Measurements from ENCODE around the gene MPG.
"Not testable (repeated sequence)": the region's sequence is repeated elsewhere in the genome, so short reads cannot be mapped to it uniquely, and the experiment has no call there.

The MPG gene

GRCh38 chr16:117379-118365 lies 39.6 kb downstream of the MPG start:
- Histone ChIP-seq H3K4me3 (ENCODE audit: low read length) (no peak overlapping the region), H3K9me3 (ENCODE audit: control insufficient read depth, low read length) (no peaks in the 10 kb centered on the region), H3K27me3 (ENCODE audit: control insufficient read depth, insufficient read depth, low read length) (no peaks in the 10 kb centered on the region), H3K36me3 (ENCODE audit: control insufficient read depth, insufficient read depth, low read length) (no peaks in the 10 kb centered on the region), H3K9ac (ENCODE audit: low read length) (no peak overlapping the region), H3K4me1 (ENCODE audit: control insufficient read depth, insufficient read depth, low read length) (peaks cover 21% of the 10 kb centered on the region)

GRCh38 chr16:118857-119256 lies 40.8 kb downstream of the MPG start:
- Histone ChIP-seq H3K9me3 (ENCODE audit: control insufficient read depth, low read length) (no peaks in the 10 kb centered on the region), H3K4me3 (ENCODE audit: low read length) (no peak overlapping the region), H3K9ac (ENCODE audit: low read length) (no peak overlapping the region), H3K36me3 (ENCODE audit: control insufficient read depth, insufficient read depth, low read length) (no peaks in the 10 kb centered on the region), H3K4me1 (ENCODE audit: control insufficient read depth, insufficient read depth, low read length) (peaks cover 15% of the 10 kb centered on the region), H3K27me3 (ENCODE audit: control insufficient read depth, insufficient read depth, low read length) (no peaks in the 10 kb centered on the region)

- Histone ChIP-seq H3K27me3 (ENCODE audit: control insufficient read depth, insufficient read depth, low read length) (no peaks in the 10 kb centered on the region), H3K4me3 (ENCODE audit: low read length) (no peak overlapping the region), H3K9ac (ENCODE audit: low read length) (no peak overlapping the region), H3K4me1 (ENCODE audit: control insufficient read depth, insufficient read depth, low read length) (peaks cover 15% of the 10 kb centered on the region), H3K36me3 (ENCODE audit: control insufficient read depth, insufficient read depth, low read length) (no peaks in the 10 kb centered on the region), H3K9me3 (ENCODE audit: control insufficient read depth, low read length) (no peaks in the 10 kb centered on the region)
Observed at GRCh38 chr16:119295-119694, 41.3 kb downstream of the MPG start.

- Histone ChIP-seq H3K4me1 (ENCODE audit: control insufficient read depth, insufficient read depth, low read length) (peaks cover 15% of the 10 kb centered on the region), H3K36me3 (ENCODE audit: control insufficient read depth, insufficient read depth, low read length) (no peaks in the 10 kb centered on the region), H3K4me3 (ENCODE audit: low read length) (no peak overlapping the region), H3K9ac (ENCODE audit: low read length) (no peak overlapping the region), H3K27me3 (ENCODE audit: control insufficient read depth, insufficient read depth, low read length) (no peaks in the 10 kb centered on the region), H3K9me3 (ENCODE audit: control insufficient read depth, low read length) (no peaks in the 10 kb centered on the region)
Observed at GRCh38 chr16:119835-120491, 41.9 kb downstream of the MPG start.

GRCh38 chr16:120756-121155 lies 42.7 kb downstream of the MPG start:
- no peak overlapping the region for H3K9ac ChIP-seq (ENCODE audit: low read length)
- no peak overlapping the region for H3K4me3 ChIP-seq (ENCODE audit: low read length)
- no peaks in the 10 kb centered on the region for H3K36me3 ChIP-seq (ENCODE audit: control insufficient read depth, insufficient read depth, low read length)
- H3K27me3 ChIP-seq (ENCODE audit: control insufficient read depth, insufficient read depth, low read length): no peaks in the 10 kb centered on the region
- no peaks in the 10 kb centered on the region for H3K9me3 ChIP-seq (ENCODE audit: control insufficient read depth, low read length)
- peaks cover 15% of the 10 kb centered on the region for H3K4me1 ChIP-seq (ENCODE audit: control insufficient read depth, insufficient read depth, low read length)

- no peak overlapping the region for H3K4me3 ChIP-seq (ENCODE audit: low read length)
- H3K9ac ChIP-seq (ENCODE audit: low read length): no peak overlapping the region
- no peaks in the 10 kb centered on the region for H3K9me3 ChIP-seq (ENCODE audit: control insufficient read depth, low read length)
Observed at GRCh38 chr16:122361-122760, 44.3 kb downstream of the MPG start.

GRCh38 chr16:123558-124350 lies 45.7 kb downstream of the MPG start:
- not testable (repeated sequence) for H3K27me3 ChIP-seq (ENCODE audit: control insufficient read depth, insufficient read depth, low read length); H3K36me3 ChIP-seq (ENCODE audit: control insufficient read depth, insufficient read depth, low read length); H3K9me3 ChIP-seq (ENCODE audit: control insufficient read depth, low read length); H3K4me3 ChIP-seq (ENCODE audit: low read length); H3K4me1 ChIP-seq (ENCODE audit: control insufficient read depth, insufficient read depth, low read length); H3K9ac ChIP-seq (ENCODE audit: low read length)

More at GRCh38 chr16:122361-122760, 44.3 kb downstream of the MPG start:
- Histone ChIP-seq H3K27me3 (ENCODE audit: control insufficient read depth, insufficient read depth, low read length) (no peaks in the 10 kb centered on the region), H3K36me3 (ENCODE audit: control insufficient read depth, insufficient read depth, low read length) (no peaks in the 10 kb centered on the region), H3K4me1 (ENCODE audit: control insufficient read depth, insufficient read depth, low read length) (peaks cover 15% of the 10 kb centered on the region)

GRCh38 chr16:125011-125410 lies 47.0 kb downstream of the MPG start:
- no peak overlapping the region for H3K4me3 ChIP-seq (ENCODE audit: low read length)
- H3K36me3 ChIP-seq (ENCODE audit: control insufficient read depth, insufficient read depth, low read length): no peaks in the 10 kb centered on the region
- no peaks in the 10 kb centered on the region for H3K9me3 ChIP-seq (ENCODE audit: control insufficient read depth, low read length)
- H3K27me3 ChIP-seq (ENCODE audit: control insufficient read depth, insufficient read depth, low read length): no peaks in the 10 kb centered on the region
- no peak overlapping the region for H3K9ac ChIP-seq (ENCODE audit: low read length)
- no peaks in the 10 kb centered on the region for H3K4me1 ChIP-seq (ENCODE audit: control insufficient read depth, insufficient read depth, low read length)

GRCh38 chr16:129075-129474 lies 51.0 kb downstream of the MPG start:
- Histone ChIP-seq H3K27me3 (ENCODE audit: control insufficient read depth, insufficient read depth, low read length) (no peaks in the 10 kb centered on the region), H3K4me1 (ENCODE audit: control insufficient read depth, insufficient read depth, low read length) (no peaks in the 10 kb centered on the region), H3K36me3 (ENCODE audit: control insufficient read depth, insufficient read depth, low read length) (no peaks in the 10 kb centered on the region), H3K9me3 (ENCODE audit: control insufficient read depth, low read length) (no peaks in the 10 kb centered on the region), H3K4me3 (ENCODE audit: low read length) (no peak overlapping the region), H3K9ac (ENCODE audit: low read length) (no peak overlapping the region)

GRCh38 chr16:130533-131173 lies 52.6 kb downstream of the MPG start:
- Histone ChIP-seq H3K4me1 (ENCODE audit: control insufficient read depth, insufficient read depth, low read length) (no peaks in the 10 kb centered on the region), H3K9me3 (ENCODE audit: control insufficient read depth, low read length) (no peaks in the 10 kb centered on the region), H3K27me3 (ENCODE audit: control insufficient read depth, insufficient read depth, low read length) (no peaks in the 10 kb centered on the region), H3K4me3 (ENCODE audit: low read length) (no peak overlapping the region), H3K36me3 (ENCODE audit: control insufficient read depth, insufficient read depth, low read length) (no peaks in the 10 kb centered on the region), H3K9ac (ENCODE audit: low read length) (no peak overlapping the region)

GRCh38 chr16:132120-132519 lies 54.1 kb downstream of the MPG start:
- no peaks in the 10 kb centered on the region for H3K27me3 ChIP-seq (ENCODE audit: control insufficient read depth, insufficient read depth, low read length)
- H3K4me3 ChIP-seq (ENCODE audit: low read length): no peak overlapping the region

More at GRCh38 chr16:132120-132519, 54.1 kb downstream of the MPG start:
- no peaks in the 10 kb centered on the region for H3K36me3 ChIP-seq (ENCODE audit: control insufficient read depth, insufficient read depth, low read length)
- no peaks in the 10 kb centered on the region for H3K9me3 ChIP-seq (ENCODE audit: control insufficient read depth, low read length)
- no peaks in the 10 kb centered on the region for H3K4me1 ChIP-seq (ENCODE audit: control insufficient read depth, insufficient read depth, low read length)
- no peak overlapping the region for H3K9ac ChIP-seq (ENCODE audit: low read length)
